Kidney epithelial cell (primary cell): ENCODE data around the gene ZEB2. TPM values are rescaled to one million over a fixed set of nuclear protein-coding genes. Genes with fewer than 3 reads are reported as not detected.

Experiments
- DNase-seq: peaks from one replicate; pipeline ENCODE4 v3.0.0-alpha.2; 2010; ENCODE audit warnings: low read depth
- H3K27me3 ChIP-seq: 2 replicates; pipeline ENCODE4 v1.6.0; 2011; ENCODE audit warnings: low read length; ENCODE audit not compliant: control insufficient read depth, insufficient read depth
- H3K36me3 ChIP-seq: 2 replicates; pipeline ENCODE4 v1.5.1; 2011; ENCODE audit warnings: low read length; ENCODE audit not compliant: control insufficient read depth, insufficient read depth
- H3K4me3 ChIP-seq: 2 replicates; pipeline ENCODE4 v1.5.1; 2011; ENCODE audit warnings: low read depth, mild to moderate bottlenecking, control low read depth, low read length
- total RNA-seq: library from RNA; depleted of rRNA; stranded (reverse); fragments of >200 nt; gene quantifications from 2 replicates; pipeline ENCODE4 v1.2.3, GENCODE V29; 2015
- TF ChIP-seq, protein P1 (sequence below): IDR thresholded peaks from 2 replicates; pipeline ENCODE4 v1.5.1; 2011; ENCODE audit warnings: mild to moderate bottlenecking, moderate library complexity, low read length, control low read depth, inconsistent platforms; ENCODE audit not compliant: insufficient read depth, poor library complexity, severe bottlenecking

ZEB2 gene
- total RNA-seq, 1 donor from 2014 or later, result 14.7 TPM

DNA sequence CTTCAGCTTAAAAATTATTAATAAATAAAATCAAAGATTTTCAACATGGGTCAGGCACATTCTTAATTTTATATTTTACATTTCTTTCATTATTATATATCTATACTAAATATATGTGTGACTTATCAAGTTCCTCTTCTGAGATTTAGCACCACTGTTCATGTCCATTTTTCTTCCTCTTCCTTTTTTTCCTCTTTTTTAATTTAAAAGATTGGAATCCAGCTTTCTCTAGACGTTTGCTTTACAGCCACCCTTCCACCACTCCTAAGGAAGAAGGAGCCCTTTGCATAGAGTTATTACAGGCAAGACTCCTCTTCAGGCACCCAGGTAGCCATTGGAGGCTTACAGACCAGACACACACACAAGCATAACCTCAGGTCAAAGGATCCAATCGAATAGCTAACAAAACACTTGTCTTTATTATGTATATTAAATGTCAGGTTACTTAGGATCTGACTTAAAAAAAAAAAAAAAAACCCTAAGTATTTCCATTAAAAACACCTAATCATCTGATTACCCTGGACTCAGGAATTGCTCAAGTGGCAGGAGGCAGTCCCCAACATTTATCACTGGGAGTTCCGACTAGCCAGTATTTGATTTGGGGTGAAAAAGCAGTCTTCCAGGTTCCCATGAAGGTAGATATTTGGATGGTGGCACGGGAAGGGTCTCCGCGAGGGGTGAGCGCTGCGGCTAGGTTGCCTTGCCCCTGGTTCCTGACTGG lies 2.4 kb upstream of the ZEB2 start:
- TF ChIP-seq, protein P1, sequence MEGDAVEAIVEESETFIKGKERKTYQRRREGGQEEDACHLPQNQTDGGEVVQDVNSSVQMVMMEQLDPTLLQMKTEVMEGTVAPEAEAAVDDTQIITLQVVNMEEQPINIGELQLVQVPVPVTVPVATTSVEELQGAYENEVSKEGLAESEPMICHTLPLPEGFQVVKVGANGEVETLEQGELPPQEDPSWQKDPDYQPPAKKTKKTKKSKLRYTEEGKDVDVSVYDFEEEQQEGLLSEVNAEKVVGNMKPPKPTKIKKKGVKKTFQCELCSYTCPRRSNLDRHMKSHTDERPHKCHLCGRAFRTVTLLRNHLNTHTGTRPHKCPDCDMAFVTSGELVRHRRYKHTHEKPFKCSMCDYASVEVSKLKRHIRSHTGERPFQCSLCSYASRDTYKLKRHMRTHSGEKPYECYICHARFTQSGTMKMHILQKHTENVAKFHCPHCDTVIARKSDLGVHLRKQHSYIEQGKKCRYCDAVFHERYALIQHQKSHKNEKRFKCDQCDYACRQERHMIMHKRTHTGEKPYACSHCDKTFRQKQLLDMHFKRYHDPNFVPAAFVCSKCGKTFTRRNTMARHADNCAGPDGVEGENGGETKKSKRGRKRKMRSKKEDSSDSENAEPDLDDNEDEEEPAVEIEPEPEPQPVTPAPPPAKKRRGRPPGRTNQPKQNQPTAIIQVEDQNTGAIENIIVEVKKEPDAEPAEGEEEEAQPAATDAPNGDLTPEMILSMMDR, result no peak
- H3K27me3 ChIP-seq, result peaks cover 4% of the 10 kb centered on the region
- no peak overlapping the region for H3K4me3 ChIP-seq
- H3K36me3 ChIP-seq, result no peaks in the 10 kb centered on the region
- DNase-seq, result no peak

- H3K27me3 ChIP-seq, result peaks cover 4% of the 10 kb centered on the region
- TF ChIP-seq, protein P1, result no peak
- H3K4me3 ChIP-seq, result no peak overlapping the region
- DNase-seq, result no peak
- no peaks in the 10 kb centered on the region for H3K36me3 ChIP-seq
Measured at GRCh38 chr2:144521686-144522085, 1.8 kb upstream of the ZEB2 start.

- peaks cover 4% of the 10 kb centered on the region for H3K27me3 ChIP-seq
- H3K4me3 ChIP-seq, result no peak overlapping the region
- H3K36me3 ChIP-seq, result no peaks in the 10 kb centered on the region
- TF ChIP-seq, protein P1, result no peak
- DNase-seq, result no peak
Measured at GRCh38 chr2:144520756-144521487, 1.0 kb upstream of the ZEB2 start.

DNA sequence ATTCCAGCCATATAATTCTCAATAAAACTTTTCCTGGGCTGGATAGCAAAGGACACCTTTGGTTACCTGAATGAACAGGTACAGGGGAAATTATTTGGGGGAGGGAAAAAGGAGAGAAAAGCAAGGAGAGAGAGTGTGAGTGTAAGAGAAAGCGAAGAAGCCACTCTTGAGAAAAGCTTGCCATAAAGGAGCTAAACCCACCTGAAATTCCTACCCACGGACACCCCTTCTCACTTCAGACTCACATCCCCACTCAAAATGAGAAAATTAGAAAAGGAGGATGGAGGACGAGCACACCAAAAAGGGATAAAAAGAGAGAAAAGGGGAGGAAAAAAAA lies 354 bp downstream of the ZEB2 start:
- peaks cover 4% of the 10 kb centered on the region for H3K27me3 ChIP-seq
- no peak for DNase-seq
- H3K4me3 ChIP-seq, result peak overlapping the region; percentile 73
- TF ChIP-seq, protein P1, result no peak
- H3K36me3 ChIP-seq, result no peaks in the 10 kb centered on the region

DNA sequence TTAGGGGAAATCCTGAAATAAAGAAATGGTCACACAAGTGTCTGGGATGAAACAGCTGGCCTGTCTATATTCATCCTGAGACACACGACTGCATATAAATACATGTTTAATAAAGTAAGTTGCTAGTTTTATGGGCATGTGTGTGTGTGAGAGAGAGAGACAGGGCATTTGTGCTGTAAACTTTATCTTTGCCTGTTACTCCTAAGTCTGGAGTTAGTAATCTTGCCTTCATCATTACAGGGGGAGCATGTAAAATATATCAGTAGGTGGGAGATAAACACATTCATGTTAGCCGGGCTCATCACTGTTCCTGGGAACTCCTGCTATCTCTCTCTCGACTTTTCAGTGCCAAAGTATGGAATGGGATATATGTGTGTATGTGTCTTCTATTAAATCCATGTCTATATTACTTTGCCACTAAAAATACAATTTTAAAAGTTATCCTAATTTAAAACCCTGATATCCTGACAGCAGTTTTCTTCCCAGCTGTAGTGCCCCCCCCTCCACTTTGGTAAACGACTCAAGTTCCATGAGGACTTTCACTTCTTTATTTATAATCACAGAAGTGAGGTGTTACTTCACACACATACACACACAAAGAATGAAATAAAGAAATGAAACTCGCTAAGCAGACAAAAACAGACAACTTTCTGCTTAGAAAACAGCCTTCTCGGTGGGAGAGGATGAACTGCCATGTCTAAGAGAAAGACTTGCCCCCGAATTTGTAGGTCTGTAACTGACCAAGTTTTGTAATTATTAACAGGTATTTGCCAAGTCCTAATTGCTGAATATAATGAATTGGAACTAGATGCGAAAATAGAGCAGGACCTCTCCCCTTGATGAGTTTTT lies 947 bp downstream of the ZEB2 start:
- peak overlapping the region; percentile 73 for H3K4me3 ChIP-seq
- no peak for DNase-seq
- no peaks in the 10 kb centered on the region for H3K36me3 ChIP-seq
- H3K27me3 ChIP-seq, result peaks cover 4% of the 10 kb centered on the region
- TF ChIP-seq, protein P1, result no peak
